Psoas muscle (tissue), 8 donors: ENCODE measurements around the gene BEST2. TPM values are rescaled to one million over a fixed set of nuclear protein-coding genes. Genes with fewer than 3 reads are reported as not detected.
A peak's percentile ranks its signal among the peaks of the same experiment; 100 is the strongest.

ENCODE experiments used
- ATAC-seq, 4 donors: fragments of 200-7000 bp; cut with Tn5 transposase; one replicate each; pipeline ENCODE4 v1.9.1; 2020; ENCODE audit warnings: moderate library complexity in 3 of 4, mild to moderate bottlenecking in 2 of 4
- DNase-seq, 2 donors: peaks; one replicate each; pipeline ENCODE4 v3.0.0-alpha.2; 2020
- H3K27ac ChIP-seq: fragments of 200-600 bp; one replicate; pipeline ENCODE4 v1.8.0; 2022
- H3K27me3 ChIP-seq, 3 donors: fragments of 200-600 bp in 1 of 3; one replicate each; pipeline versions ENCODE4 v1.6.1 to v1.8.0; 2013 to 2022; ENCODE audit warnings: low read length in 2 of 3, mild to moderate bottlenecking in 2 of 3, moderate library complexity in 1 of 3; ENCODE audit not compliant: insufficient read depth in 3 of 3
- H3K36me3 ChIP-seq, 2 donors: fragments of 200-600 bp in 1 of 2; one replicate each; pipeline versions ENCODE4 v1.6.1 to v1.8.0; 2013 to 2022; ENCODE audit warnings: low read depth in 1 of 2, mild to moderate bottlenecking in 1 of 2, moderate library complexity in 1 of 2; ENCODE audit not compliant: insufficient read depth in 1 of 2
- H3K4me1 ChIP-seq: fragments of 200-600 bp; one replicate; pipeline ENCODE4 v1.8.0; 2022
- H3K4me3 ChIP-seq: fragments of 200-600 bp; one replicate; pipeline ENCODE4 v1.8.0; 2022; ENCODE audit warnings: mild to moderate bottlenecking
- H3K9me3 ChIP-seq: fragments of 200-600 bp; one replicate; pipeline ENCODE4 v1.8.0; 2022
- CTCF ChIP-seq: fragments of 200-600 bp; IDR thresholded peaks from one replicate; pipeline ENCODE4 v1.8.0; 2022; ENCODE audit warnings: antibody characterized with exemption
- WGBS, 3 donors: extraction: QIAGEN DNeasy Blood & Tissue Kit; methylation state at CpG; one replicate each; pipeline versions ENCODE4 v1.1.6 to v1.1.7; 2013; 5-methylcytosine and 5-hydroxymethylcytosine counted together
- intact Hi-C, 2 donors: fragments of 100-400 bp; cut with DNase I; formaldehyde crosslinking; loops; one replicate each; pipeline versions ENCODE4 v1.11.0 to v1.14.2; 2022
- polyA plus RNA-seq, 3 donors: library from polyadenylated mRNA; stranded (reverse); fragments of 200-250 nt; gene quantifications; one replicate each; pipeline ENCODE4 v1.2.3, GENCODE V29; 2013
- total RNA-seq, 4 donors: library from RNA; stranded (reverse); fragmentation: NEBNext Ultra II Directional in 2 of 4; extraction: Animal tissue kit (Norgen Biotek cat#: 25700) in 2 of 4; gene quantifications; one replicate each; pipeline versions ENCODE4 v1.2.1 to v1.2.4, GENCODE V29; 2021 to 2023
- donor health status: healthy with polysubstance abuse.
- donor health status: DM: no; HTN: no; CAD: no; lungs with moderate emphysema.
- donor health status: Bipolar disorder and iron deficiency.
- donor health status: healthy.
- donor health status: DM: yes; HTN: yes; CAD: no.
- donor health status: DM: no; HTN: no; CAD: no.
- donor health status: DM: no; HTN: no; CAD: no.
- donor health status: DM: yes; HTN: yes; CAD: no.

The BEST2 gene
- total and polyA plus RNA-seq, 7 donors = 0.04 to 0.37 (median 0.08) TPM; not detected in 4

- intact Hi-C loops = no loop called here
- Histone ChIP-seq H3K9me3 (no peaks in the 10 kb centered on the region), H3K4me3 (no peak overlapping the region), H3K27me3 (no peaks in the 10 kb centered on the region), H3K27ac (peak overlapping the region; percentile 99), H3K36me3 (no peaks in the 10 kb centered on the region), H3K4me1 (peaks cover 35% of the 10 kb centered on the region)
- TF ChIP-seq CTCF = no peak
- WGBS, 3 donors = 40 to 50% (median 42%) methylated on average over 12 to 18 of the region's 18 CpGs
- DNase-seq = peak; percentile 65 to 78
- ATAC-seq = no peak
These were observed 34.7 kb downstream of the BEST2 start for GRCh38 chr19:12786141-12786870.

- TF ChIP-seq CTCF = no peak
- no peaks in the 10 kb centered on the region for H3K36me3 ChIP-seq
- ATAC-seq = no peak
- H3K4me3 ChIP-seq = no peak overlapping the region
- intact Hi-C loops = no loop called here
- no peaks in the 10 kb centered on the region for H3K9me3 ChIP-seq
- H3K27me3 ChIP-seq = no peaks in the 10 kb centered on the region
- H3K27ac ChIP-seq = peak overlapping the region; percentile 99
- peaks cover 35% of the 10 kb centered on the region for H3K4me1 ChIP-seq
- DNase-seq = no peak
- 71 to 77% (median 72%) methylated on average over 3 of the region's 3 CpGs for WGBS, 3 donors
These were observed 35.4 kb downstream of the BEST2 start for GRCh38 chr19:12786952-12787351.

- TF ChIP-seq CTCF = no peak
- H3K9me3 ChIP-seq = no peaks in the 10 kb centered on the region
- DNase-seq (no peak), ATAC-seq (no peak)
- peak overlapping the region; percentile 99 for H3K27ac ChIP-seq
- H3K4me3 ChIP-seq = no peak overlapping the region
- intact Hi-C loops = no loop called here
- 71 to 78% (median 75%) methylated on average over 10 of the region's 10 CpGs for WGBS, 3 donors
- H3K27me3 ChIP-seq = no peaks in the 10 kb centered on the region
- peaks cover 35% of the 10 kb centered on the region for H3K4me1 ChIP-seq
- no peaks in the 10 kb centered on the region for H3K36me3 ChIP-seq
These were observed 35.9 kb downstream of the BEST2 start for GRCh38 chr19:12787458-12787857.

- H3K27ac ChIP-seq = peak overlapping the region; percentile 99
- peak overlapping the region; percentile 99 for H3K4me3 ChIP-seq
- no peaks in the 10 kb centered on the region for H3K9me3 ChIP-seq
- peaks cover 32% of the 10 kb centered on the region for H3K4me1 ChIP-seq
- 35 to 57% (median 37%) methylated on average over 4 of the region's 4 CpGs for WGBS, 3 donors
- no peak for TF ChIP-seq CTCF
- DNase-seq = no peak
- H3K27me3 ChIP-seq = no peaks in the 10 kb centered on the region
- H3K36me3 ChIP-seq = no peaks in the 10 kb centered on the region
- ATAC-seq = no peak
- intact Hi-C loops = no loop called here
These were observed 36.6 kb downstream of the BEST2 start for GRCh38 chr19:12788042-12788681.
